Measurements from ENCODE around the gene MROH8.
A peak's percentile ranks its signal among the peaks of the same experiment; 100 is the strongest.

MROH8 gene

GRCh38 chr20:37178839-37179682, at the start of gene MROH8, which contains the start of gene RPN2:
TSS of gene MROH8 (minus strand) at chr20:37179548.
TSS of gene RPN2 (plus strand) at chr20:37179330. CDS start at chr20:37179357, 27 bp downstream.
- DNase-seq = peak; percentile 98

GRCh38 chr20:37228656-37229055, 49.3 kb upstream of the MROH8 start:
- DNase-seq = no peak

- DNase-seq = no peak
Observed at GRCh38 chr20:37228082-37228481, 48.7 kb upstream of the MROH8 start.

GRCh38 chr20:37226889-37227288, 47.5 kb upstream of the MROH8 start:
- DNase-seq = no peak

GRCh38 chr20:37225146-37225545, 45.8 kb upstream of the MROH8 start:
- no peak for DNase-seq

- DNase-seq = peak; percentile 18
Observed at GRCh38 chr20:37223053-37223452, 43.7 kb upstream of the MROH8 start.

- no peak for DNase-seq
Observed at GRCh38 chr20:37222086-37222485, 42.7 kb upstream of the MROH8 start.

GRCh38 chr20:37220731-37221130, 41.4 kb upstream of the MROH8 start:
- no peak for DNase-seq

- DNase-seq = no peak
Observed at GRCh38 chr20:37219751-37220668, 40.7 kb upstream of the MROH8 start.

GRCh38 chr20:37218976-37219375, 39.6 kb upstream of the MROH8 start:
- DNase-seq = no peak

GRCh38 chr20:37218441-37218840, 39.1 kb upstream of the MROH8 start:
- DNase-seq = no peak

GRCh38 chr20:37209661-37210314, 30.4 kb upstream of the MROH8 start:
- DNase-seq = no peak

GRCh38 chr20:37209193-37209592, 29.8 kb upstream of the MROH8 start:
- no peak for DNase-seq

GRCh38 chr20:37207171-37207570, 27.8 kb upstream of the MROH8 start:
- DNase-seq = no peak

GRCh38 chr20:37205794-37206193, 26.4 kb upstream of the MROH8 start:
- no peak for DNase-seq

GRCh38 chr20:37205130-37205529, 25.8 kb upstream of the MROH8 start:
- no peak for DNase-seq

GRCh38 chr20:37204056-37204455, 24.7 kb upstream of the MROH8 start:
- no peak for DNase-seq

GRCh38 chr20:37202267-37202943, 23.1 kb upstream of the MROH8 start:
- peak; percentile 24 for DNase-seq

GRCh38 chr20:37201827-37202162, 22.4 kb upstream of the MROH8 start:
- DNase-seq = no peak

GRCh38 chr20:37200926-37201826, 21.8 kb upstream of the MROH8 start:
- DNase-seq = no peak

GRCh38 chr20:37200376-37200775, 21.0 kb upstream of the MROH8 start:
- no peak for DNase-seq
